AG04450 (cell line): ENCODE data around the gene COX7A2. TPM values are rescaled to one million over a fixed set of nuclear protein-coding genes. Genes with fewer than 3 reads are reported as not detected.

Source experiments
- CTCF ChIA-PET: fragments of 300-600, 350-600 bp; formaldehyde crosslinking; extraction: SDS; loops from one replicate; lab custom pipeline; 2022; ENCODE audit warnings: antibody characterized with exemption, inconsistent platforms; lab: Charles Lee
- POLR2A ChIA-PET: fragments of 350-600 bp; formaldehyde crosslinking; extraction: SDS; loops from one replicate; lab custom pipeline; 2021; ENCODE audit warnings: antibody characterized with exemption, inconsistent platforms; lab: Yijun Ruan, JAX
- DNase-seq: peaks from one replicate; pipeline ENCODE4 v3.0.0-alpha.2; 2011; ENCODE audit warnings: low read depth, low spot score
- H3K27ac ChIP-seq: one replicate; pipeline ENCODE4 v1.5.1; 2012; ENCODE audit warnings: low read depth, low read length, control low read depth
- H3K27me3 ChIP-seq: one replicate; pipeline ENCODE4 v1.6.0; 2012; ENCODE audit warnings: low read length; ENCODE audit not compliant: control insufficient read depth, insufficient read depth
- H3K4me3 ChIP-seq: 2 replicates; pipeline ENCODE4 v1.5.1; 2011; ENCODE audit warnings: mild to moderate bottlenecking, low read depth, low read length, control low read depth
- H3K9me3 ChIP-seq: 2 replicates; pipeline ENCODE4 v1.5.1; 2012; ENCODE audit warnings: low read length; ENCODE audit not compliant: control insufficient read depth, insufficient read depth
- CTCF ChIP-seq: IDR thresholded peaks from 2 replicates; pipeline ENCODE4 v1.5.1; 2011; ENCODE audit warnings: low read depth, low read length, control low read depth, inconsistent platforms
- polyA plus RNA-seq: library from polyadenylated mRNA; depleted of rRNA; stranded (reverse); fragments of >200 nt; gene quantifications from 2 replicates; pipeline ENCODE4 v1.2.3, GENCODE V29; 2011; rRNA removed

COX7A2 gene
- polyA plus RNA-seq, 1 experiment, result 263 TPM

- CTCF ChIA-PET, result no interaction called here
Observed at GRCh38 chr6:75188221-75188925, 55.2 kb downstream of the COX7A2 start.

More at GRCh38 chr6:75188221-75188925, 55.2 kb downstream of the COX7A2 start:
- DNase-seq, result no peak
- H3K27me3 ChIP-seq, result no peaks in the 10 kb centered on the region
- TF ChIP-seq CTCF, result no peak
- H3K27ac ChIP-seq, result no peak overlapping the region
- H3K4me3 ChIP-seq, result no peak overlapping the region
- POLR2A ChIA-PET, result no interaction called here
- no peaks in the 10 kb centered on the region; the same call in 1 of the 2 replicates for H3K9me3 ChIP-seq

Other genes with a start within 250 kb of the COX7A2 start
- 1,042 and 1,109 TPM in 2 replicates for gene COL12A1, start 37.7 kb downstream of the COX7A2 start, polyA plus RNA-seq
- gene TMEM30A, start 41.0 kb upstream of the COX7A2 start, polyA plus RNA-seq, result 65.6 and 75.0 TPM in 2 replicates
- 0.10 and 0.12 TPM in 2 replicates for gene FILIP1, start 250.0 kb upstream of the COX7A2 start, polyA plus RNA-seq